Natural killer cell treated with Interleukin-12 subunit alpha and Interleukin-12 subunit beta and Interleukin-15 and Interleukin-18, amount 100 ng/mL, for 72 hours (primary cell): ENCODE results near the gene SLC38A6. TPM values are rescaled to one million over a fixed set of nuclear protein-coding genes. Genes with fewer than 3 reads are reported as not detected.

Experiments
- ATAC-seq, 2 donors: fragments of 150-1000 bp; cut with Tn5 transposase in 1 of 2; sonication (Bioruptor Pico), chemical (Tn5 transposase) in 1 of 2; 2 replicates each; pipeline ENCODE4 v1.10.0; 2021
- DNase-seq: peaks from one replicate; pipeline ENCODE4 v3.0.0; 2022; ENCODE audit warnings: low spot score
- H3K27ac Mint-ChIP-seq, 2 donors: 1 replicate in 1 of 2; 2 replicates in 1 of 2; pipeline ENCODE4 v1.8.0; 2022; ENCODE audit warnings: mixed read lengths in 2 of 2, mild to moderate bottlenecking in 1 of 2, moderate library complexity in 1 of 2
- H3K27me3 Mint-ChIP-seq, 2 donors: 1 replicate in 1 of 2; 2 replicates in 1 of 2; pipeline ENCODE4 v1.8.0; 2022; ENCODE audit warnings: mixed read lengths in 2 of 2
- H3K36me3 Mint-ChIP-seq: one replicate; pipeline ENCODE4 v1.8.0; 2022; ENCODE audit warnings: mixed read lengths
- H3K4me1 Mint-ChIP-seq, 2 donors: 1 replicate in 1 of 2; 2 replicates in 1 of 2; pipeline ENCODE4 v1.8.0; 2022; ENCODE audit warnings: low read depth in 2 of 2, mixed read lengths in 2 of 2, mild to moderate bottlenecking in 1 of 2
- H3K4me3 Mint-ChIP-seq: one replicate; pipeline ENCODE4 v1.8.0; 2022; ENCODE audit warnings: mixed read lengths
- H3K9me3 Mint-ChIP-seq: 2 replicates; pipeline ENCODE4 v1.8.0; 2022; ENCODE audit warnings: mixed read lengths
- total RNA-seq, 2 donors: library from RNA; stranded (reverse); gene quantifications; one replicate each; pipeline ENCODE4 v1.2.3, GENCODE V29; 2022

Gene SLC38A6
- total RNA-seq, 2 donors from 2014 or later = 5.1 to 9.1 TPM

GRCh38 chr14:60998617-60999016 is 17.6 kb downstream of the SLC38A6 start:
- Mint-ChIP-seq H3K27ac (no peak overlapping the region), H3K9me3 (no peaks in the 10 kb centered on the region), H3K36me3 (no peaks in the 10 kb centered on the region), H3K4me3 (no peak overlapping the region), H3K4me1 (peaks cover 0 to 2% of the 10 kb centered on the region in 2 donors), H3K27me3 (no peaks in the 10 kb centered on the region)
- no peak for DNase-seq
- ATAC-seq = no peak

GRCh38 chr14:60999536-60999935 is 18.5 kb downstream of the SLC38A6 start:
- Mint-ChIP-seq H3K9me3 (no peaks in the 10 kb centered on the region), H3K36me3 (no peaks in the 10 kb centered on the region)
- ATAC-seq = no peak

GRCh38 chr14:61003571-61003970 is 22.5 kb downstream of the SLC38A6 start:
- ATAC-seq (no peak), DNase-seq (no peak)
- no peak overlapping the region for H3K27ac Mint-ChIP-seq
- no peaks in the 10 kb centered on the region for H3K9me3 Mint-ChIP-seq
- H3K27me3 Mint-ChIP-seq = no peaks in the 10 kb centered on the region
- no peak overlapping the region for H3K4me3 Mint-ChIP-seq
- H3K4me1 Mint-ChIP-seq = no peaks in the 10 kb centered on the region
- no peaks in the 10 kb centered on the region for H3K36me3 Mint-ChIP-seq

More at GRCh38 chr14:60999536-60999935, 18.5 kb downstream of the SLC38A6 start:
- H3K4me1 Mint-ChIP-seq = peaks cover 0 to 2% of the 10 kb centered on the region in 2 donors
- H3K27me3 Mint-ChIP-seq = no peaks in the 10 kb centered on the region
- DNase-seq = no peak
- H3K27ac Mint-ChIP-seq = no peak overlapping the region
- H3K4me3 Mint-ChIP-seq = no peak overlapping the region

GRCh38 chr14:61019537-61019936 is 38.5 kb downstream of the SLC38A6 start:
- no peaks in the 10 kb centered on the region for H3K4me1 Mint-ChIP-seq
- no peak overlapping the region for H3K4me3 Mint-ChIP-seq
- DNase-seq (no peak), ATAC-seq (no peak)
- H3K27me3 Mint-ChIP-seq = no peaks in the 10 kb centered on the region
- H3K36me3 Mint-ChIP-seq = no peaks in the 10 kb centered on the region
- H3K27ac Mint-ChIP-seq = no peak overlapping the region
- no peaks in the 10 kb centered on the region for H3K9me3 Mint-ChIP-seq

- no peak overlapping the region for H3K4me3 Mint-ChIP-seq
These were observed 44.5 kb downstream of the SLC38A6 start for GRCh38 chr14:61025251-61026223.

GRCh38 chr14:61026526-61026925 is 45.5 kb downstream of the SLC38A6 start:
- Mint-ChIP-seq H3K4me1 (no peaks in the 10 kb centered on the region), H3K4me3 (no peak overlapping the region), H3K27ac (no peak overlapping the region), H3K27me3 (no peaks in the 10 kb centered on the region), H3K36me3 (no peaks in the 10 kb centered on the region), H3K9me3 (no peaks in the 10 kb centered on the region)
- ATAC-seq = no peak
- no peak for DNase-seq

More at GRCh38 chr14:61025251-61026223, 44.5 kb downstream of the SLC38A6 start:
- DNase-seq = peak; percentile 71
- H3K27me3 Mint-ChIP-seq = no peaks in the 10 kb centered on the region
- H3K27ac Mint-ChIP-seq = no peak overlapping the region
- H3K4me1 Mint-ChIP-seq = no peaks in the 10 kb centered on the region
- no peak for ATAC-seq
- H3K9me3 Mint-ChIP-seq = no peaks in the 10 kb centered on the region
- H3K36me3 Mint-ChIP-seq = no peaks in the 10 kb centered on the region

- H3K4me1 Mint-ChIP-seq = no peaks in the 10 kb centered on the region
- ATAC-seq = no peak
- no peak for DNase-seq
- no peak overlapping the region for H3K4me3 Mint-ChIP-seq
- H3K27ac Mint-ChIP-seq = no peak overlapping the region
- no peaks in the 10 kb centered on the region for H3K36me3 Mint-ChIP-seq
- no peaks in the 10 kb centered on the region for H3K9me3 Mint-ChIP-seq
- H3K27me3 Mint-ChIP-seq = no peaks in the 10 kb centered on the region
These were observed 50.0 kb downstream of the SLC38A6 start for GRCh38 chr14:61031026-61031425.

GRCh38 chr14:61033054-61033453 is 52.0 kb downstream of the SLC38A6 start:
- Mint-ChIP-seq H3K36me3 (no peaks in the 10 kb centered on the region), H3K27me3 (no peaks in the 10 kb centered on the region), H3K9me3 (no peaks in the 10 kb centered on the region), H3K27ac (no peak overlapping the region), H3K4me1 (no peaks in the 10 kb centered on the region), H3K4me3 (no peak overlapping the region)
- DNase-seq (no peak), ATAC-seq (no peak)

GRCh38 chr14:61033855-61034254 is 52.8 kb downstream of the SLC38A6 start:
- DNase-seq (no peak), ATAC-seq (no peak)
- Mint-ChIP-seq H3K9me3 (no peaks in the 10 kb centered on the region), H3K27ac (no peak overlapping the region), H3K27me3 (no peaks in the 10 kb centered on the region), H3K4me1 (no peaks in the 10 kb centered on the region), H3K4me3 (no peak overlapping the region), H3K36me3 (no peaks in the 10 kb centered on the region)

GRCh38 chr14:61034416-61035120 is 53.5 kb downstream of the SLC38A6 start:
- Mint-ChIP-seq H3K36me3 (no peaks in the 10 kb centered on the region), H3K27me3 (no peaks in the 10 kb centered on the region), H3K27ac (no peak overlapping the region), H3K4me3 (no peak overlapping the region), H3K4me1 (no peaks in the 10 kb centered on the region), H3K9me3 (no peaks in the 10 kb centered on the region)
- no peak for ATAC-seq
- no peak for DNase-seq

- H3K27ac Mint-ChIP-seq = no peak overlapping the region
- ATAC-seq = no peak
- no peaks in the 10 kb centered on the region for H3K27me3 Mint-ChIP-seq
- no peaks in the 10 kb centered on the region for H3K36me3 Mint-ChIP-seq
- no peak for DNase-seq
- no peak overlapping the region for H3K4me3 Mint-ChIP-seq
- H3K9me3 Mint-ChIP-seq = no peaks in the 10 kb centered on the region
- H3K4me1 Mint-ChIP-seq = no peaks in the 10 kb centered on the region
These were observed 56.2 kb downstream of the SLC38A6 start for GRCh38 chr14:61037215-61037614.

- no peak overlapping the region for H3K4me3 Mint-ChIP-seq
- ATAC-seq (no peak), DNase-seq (no peak)
- H3K36me3 Mint-ChIP-seq = no peaks in the 10 kb centered on the region
- no peaks in the 10 kb centered on the region for H3K4me1 Mint-ChIP-seq
- H3K27ac Mint-ChIP-seq = no peak overlapping the region
- no peaks in the 10 kb centered on the region for H3K27me3 Mint-ChIP-seq
- H3K9me3 Mint-ChIP-seq = no peaks in the 10 kb centered on the region
These were observed 60.7 kb downstream of the SLC38A6 start for GRCh38 chr14:61041704-61042103.

- Mint-ChIP-seq H3K4me1 (no peaks in the 10 kb centered on the region), H3K27me3 (no peaks in the 10 kb centered on the region), H3K9me3 (no peaks in the 10 kb centered on the region), H3K4me3 (no peak overlapping the region), H3K36me3 (no peaks in the 10 kb centered on the region), H3K27ac (no peak overlapping the region)
- DNase-seq = no peak
- ATAC-seq = no peak
These were observed 61.2 kb downstream of the SLC38A6 start for GRCh38 chr14:61042220-61042619.

- Mint-ChIP-seq H3K36me3 (no peaks in the 10 kb centered on the region), H3K27me3 (no peaks in the 10 kb centered on the region), H3K27ac (no peak overlapping the region), H3K4me1 (no peaks in the 10 kb centered on the region), H3K9me3 (no peaks in the 10 kb centered on the region), H3K4me3 (no peak overlapping the region)
- DNase-seq (no peak), ATAC-seq (no peak)
These were observed 62.5 kb downstream of the SLC38A6 start for GRCh38 chr14:61043506-61043905.
